Measurements from ENCODE around the gene GFI1B.
A peak's percentile ranks its signal among the peaks of the same experiment; 100 is the strongest.
"Not testable (repeated sequence)": the region's sequence is repeated elsewhere in the genome, so short reads cannot be mapped to it uniquely, and the experiment has no call there.

GFI1B gene

GRCh38 chr9:133014696-133015095 is 36.2 kb downstream of the GFI1B start:
- DNase-seq (ENCODE audit: low spot score) = no peak

GRCh38 chr9:133023117-133023890 is 44.8 kb downstream of the GFI1B start:
- DNase-seq (ENCODE audit: low spot score) = no peak

DNA sequence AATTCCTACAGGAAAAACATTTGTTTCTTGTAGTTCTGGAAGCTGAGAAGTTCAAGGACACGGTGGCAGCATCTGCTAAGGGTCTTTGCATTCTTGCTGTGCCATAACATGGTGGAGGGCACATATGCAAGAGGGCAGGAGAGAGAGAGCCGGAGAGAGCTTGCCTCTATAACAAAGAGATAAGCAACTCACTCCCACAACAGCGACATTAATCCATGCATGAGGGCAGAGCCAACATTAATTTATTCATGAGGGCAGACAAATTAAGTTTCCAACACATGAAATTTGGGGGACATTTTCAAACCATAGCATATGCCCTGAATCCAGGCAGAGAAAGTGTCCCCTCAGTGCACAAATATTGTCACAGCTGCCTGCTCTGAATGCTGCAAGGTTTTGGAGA is 47.9 kb downstream of the GFI1B start:
- no peak for DNase-seq (ENCODE audit: low spot score)

- DNase-seq (ENCODE audit: low spot score) = no peak
Observed at GRCh38 chr9:133027134-133027533, 48.6 kb downstream of the GFI1B start.

DNA sequence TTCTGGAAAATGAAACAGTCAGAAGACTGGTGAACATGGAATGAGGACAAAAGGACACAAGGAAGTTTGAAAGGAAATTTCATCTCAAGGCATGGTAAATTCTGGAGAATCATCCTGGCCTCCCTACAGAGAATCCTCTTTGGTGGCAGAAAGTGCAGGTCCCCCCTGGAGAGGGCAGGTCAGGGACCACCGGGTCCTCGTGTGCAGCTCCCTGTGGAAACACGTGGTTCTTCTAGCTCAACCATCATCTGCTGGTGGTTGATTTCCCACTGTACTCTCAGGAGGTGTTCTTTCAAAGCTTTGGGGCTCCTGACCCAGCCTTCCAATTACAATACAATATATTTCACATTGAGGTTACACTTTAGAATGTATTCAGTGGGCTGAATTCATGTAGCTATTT is 49.7 kb downstream of the GFI1B start:
- DNase-seq (ENCODE audit: low spot score) = no peak

DNA sequence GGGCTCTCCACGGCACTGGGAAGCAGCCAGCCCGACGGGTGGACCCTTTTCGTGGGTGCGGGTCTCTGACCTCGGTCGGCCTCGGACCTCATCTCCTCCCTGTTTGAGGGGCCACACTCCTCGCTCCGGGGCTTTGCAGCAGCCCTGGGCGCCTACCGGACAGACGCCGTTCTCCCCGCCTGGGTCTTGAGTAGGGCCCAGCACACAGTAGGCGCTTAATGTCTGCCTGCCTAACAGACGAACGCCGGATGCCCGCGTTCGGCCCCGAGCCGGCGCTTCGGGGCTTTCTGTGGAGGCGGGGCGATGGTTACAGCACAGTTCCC is 51.5 kb downstream of the GFI1B start:
- DNase-seq (ENCODE audit: low spot score) = no peak

DNA sequence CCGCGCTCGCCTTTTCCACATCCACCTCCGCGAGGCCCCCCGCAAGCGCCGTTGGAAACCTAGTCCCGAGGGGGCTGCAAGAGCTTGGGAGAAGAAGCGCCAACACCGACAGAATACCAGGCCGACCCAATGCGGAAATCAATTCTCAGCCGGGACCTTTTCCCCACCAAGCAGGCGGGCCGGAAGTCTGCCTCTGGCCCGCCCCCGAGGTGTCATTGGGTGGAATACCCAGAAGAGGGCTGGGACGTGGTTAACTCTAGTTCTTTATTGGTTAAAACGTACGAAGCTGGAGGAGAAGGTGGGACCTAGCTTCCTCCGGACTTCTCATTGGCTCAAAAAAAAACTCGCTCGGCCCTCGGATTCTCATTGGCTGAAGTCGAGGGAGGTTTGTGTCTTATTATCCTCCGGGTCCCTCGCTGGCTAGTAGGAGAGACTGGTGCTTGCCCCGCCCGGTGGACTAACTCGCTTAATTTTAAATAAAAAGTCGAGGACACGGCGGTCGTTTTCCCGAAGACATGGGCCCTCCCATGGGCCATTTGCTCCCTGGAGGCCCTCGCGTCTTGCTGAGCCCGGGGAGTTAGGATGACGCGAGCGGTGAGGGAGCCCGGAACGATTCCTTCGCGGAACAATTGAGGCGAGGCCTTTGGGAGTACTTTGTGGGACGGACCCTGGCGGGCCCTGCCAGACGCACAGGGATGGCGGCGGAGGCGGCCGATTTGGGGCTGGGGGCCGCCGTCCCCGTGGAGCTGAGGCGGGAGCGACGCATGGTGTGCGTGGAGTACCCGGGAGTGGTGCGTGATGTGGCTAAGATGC is 52.0 kb downstream of the GFI1B start, which contains the start of gene GTF3C5:
GTF3C5 (plus strand) TSS at position 681 of the 813 bp plus-strand sequence; CDS start at position 696, 15 bp downstream.
- DNase-seq (ENCODE audit: low spot score) = peak; percentile 98

GRCh38 chr9:133031130-133031422 is 52.6 kb downstream of the GFI1B start:
- no peak for DNase-seq (ENCODE audit: low spot score)

- DNase-seq (ENCODE audit: low spot score) = no peak
Observed at GRCh38 chr9:133031496-133031911, 53.0 kb downstream of the GFI1B start.

GRCh38 chr9:133032171-133032570 is 53.7 kb downstream of the GFI1B start:
- no peak for DNase-seq (ENCODE audit: low spot score)

GRCh38 chr9:133035669-133036068 is 57.2 kb downstream of the GFI1B start:
- DNase-seq (ENCODE audit: low spot score) = no peak

DNA sequence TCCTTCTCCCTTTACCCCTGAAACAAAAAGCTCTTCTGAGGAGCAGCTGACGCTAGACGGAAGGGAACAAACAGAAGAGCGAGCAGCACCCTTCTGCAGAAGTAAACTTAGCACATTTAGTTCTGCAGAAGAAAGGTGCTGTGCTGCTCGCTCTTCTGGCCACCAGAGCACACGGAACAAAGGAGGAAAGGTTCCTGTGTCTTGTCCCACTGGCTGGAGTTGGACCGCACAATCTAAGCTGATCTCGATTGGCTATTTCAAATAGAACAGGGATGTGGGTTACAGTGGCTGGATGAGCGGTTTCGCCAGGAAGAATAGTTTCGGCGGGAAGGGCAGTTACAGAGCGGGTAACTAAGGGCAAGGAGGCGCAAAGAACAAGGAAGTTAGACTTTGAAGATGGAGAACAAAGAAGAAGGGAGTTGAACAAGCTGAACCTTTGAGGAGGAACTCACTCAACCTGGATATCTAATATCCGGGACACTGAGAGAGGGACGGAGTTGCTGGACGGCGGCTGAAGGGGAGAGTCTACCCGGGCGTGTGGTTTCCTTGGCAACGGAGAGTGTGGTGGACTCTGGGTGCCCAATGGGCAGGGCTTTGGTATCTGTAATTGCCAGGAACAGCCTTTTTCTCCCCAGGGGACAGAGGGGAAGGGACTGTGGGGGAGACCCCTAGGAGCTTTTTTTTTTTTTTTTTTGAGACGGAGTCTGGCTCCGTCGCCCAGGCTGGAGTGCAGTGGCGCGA is 59.5 kb downstream of the GFI1B start:
- no peak for DNase-seq (ENCODE audit: low spot score)

DNA sequence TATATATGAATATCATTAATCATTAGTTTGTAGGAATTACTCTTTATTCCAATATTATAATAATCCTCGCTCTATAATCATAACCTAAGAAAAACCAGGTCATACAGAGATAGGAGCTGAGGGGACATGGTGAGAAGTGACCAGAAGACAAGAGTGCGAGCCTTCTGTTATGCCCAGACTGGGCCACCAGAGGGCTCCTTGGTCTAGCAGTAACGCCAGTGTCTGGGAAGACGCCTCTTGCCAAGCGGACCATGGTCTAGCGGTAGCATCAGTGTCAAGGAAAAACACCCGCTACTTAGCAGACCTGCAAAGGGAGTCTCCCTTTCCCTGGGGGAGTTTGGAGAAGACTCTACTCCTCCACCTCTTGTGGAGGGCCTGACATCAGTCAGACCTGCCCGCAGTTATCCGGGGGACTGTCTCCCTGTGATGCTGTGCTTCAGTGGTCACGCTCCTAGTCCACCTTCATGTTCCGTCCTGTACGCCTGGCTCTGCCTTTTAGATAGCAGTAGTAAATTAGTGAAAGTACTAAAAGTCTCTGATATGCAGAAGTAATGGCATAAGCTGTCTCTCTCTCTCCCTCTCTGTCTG is 62.5 kb downstream of the GFI1B start:
- not testable (repeated sequence) for DNase-seq (ENCODE audit: low spot score)

All from LoVo (cell line).